H1 (cell line): ENCODE data around the gene KCNAB2. TPM values are rescaled to one million over a fixed set of nuclear protein-coding genes. Genes with fewer than 3 reads are reported as not detected.

Experiments used
- CTCF ChIA-PET: fragments of 300-600 bp; sonication (Branson Sonifier 250); formaldehyde crosslinking; loops from one replicate; lab custom pipeline; 2021; ENCODE audit not compliant: partially characterized antibody; lab: Charles Lee
- POLR2A ChIA-PET: fragments of 300-600 bp; sonication (Branson Sonifier 250); formaldehyde crosslinking; loops from one replicate; lab custom pipeline; 2021; ENCODE audit warnings: inconsistent platforms; ENCODE audit not compliant: partially characterized antibody; lab: Charles Lee
- DNase-seq, 2 experiments: peaks; one replicate each; pipeline versions ENCODE4 v3.0.0 to v3.0.0-alpha.2; 2010 to 2022; ENCODE audit warnings: low spot score in 2 of 2, low read depth in 1 of 2, mixed read lengths in 1 of 2
- FAIRE-seq: peaks from 2 replicates; lab custom pipeline; 2011; peaks lifted over from hg19 to GRCh38; lab: Jason Lieb, UNC
- H2AFZ ChIP-seq: 2 replicates; pipeline ENCODE4 v1.8.1; 2012; ENCODE audit warnings: low read length, inconsistent platforms
- H2AK5ac ChIP-seq: 2 replicates; pipeline ENCODE4 v1.6.1; 2013; ENCODE audit warnings: low read depth, low read length
- H2BK120ac ChIP-seq: replicated peaks from 2 replicates; pipeline ENCODE3; 2013; ENCODE audit warnings: low read depth, low read length, inconsistent platforms
- H2BK12ac ChIP-seq: 2 replicates; pipeline ENCODE4 v1.6.1; 2013; ENCODE audit warnings: low read depth, low read length
- H2BK15ac ChIP-seq: 2 replicates; pipeline ENCODE4 v1.6.1; 2013; ENCODE audit warnings: low read length
- H2BK20ac ChIP-seq: 2 replicates; pipeline ENCODE4 v1.6.1; 2013; ENCODE audit warnings: low read length
- H2BK5ac ChIP-seq: 2 replicates; pipeline ENCODE4 v1.6.1; 2013; ENCODE audit warnings: low read depth, low read length
- H3K14ac ChIP-seq: 2 replicates; pipeline ENCODE4 v1.6.1; 2013; ENCODE audit warnings: inconsistent platforms; ENCODE audit not compliant: insufficient read length
- H3K18ac ChIP-seq: 2 replicates; pipeline ENCODE4 v1.6.1; 2013; ENCODE audit warnings: low read length; ENCODE audit errors: extremely low read depth
- H3K23ac ChIP-seq: 2 replicates; pipeline ENCODE4 v1.6.1; 2013; ENCODE audit warnings: inconsistent platforms; ENCODE audit not compliant: insufficient read length
- H3K23me2 ChIP-seq: 2 replicates; pipeline ENCODE4 v1.6.1; 2013; ENCODE audit warnings: low read depth, low read length
- H3K27ac ChIP-seq: 2 replicates; pipeline ENCODE4 v1.6.1; 2011; ENCODE audit warnings: low read depth, low read length, inconsistent platforms
- H3K27me3 ChIP-seq, 4 experiments: replicated peaks in 1 of 4; 1 replicate in 1 of 4; 2 replicates in 3 of 4; pipeline versions ENCODE4 v1.6.1 to v1.8.1; 2011 to 2013; ENCODE audit warnings: low read length in 3 of 4, mild to moderate bottlenecking in 3 of 4, inconsistent platforms in 2 of 4, mixed read lengths in 2 of 4, moderate library complexity in 1 of 4; ENCODE audit not compliant: control insufficient read depth in 3 of 4, insufficient read depth in 3 of 4; ENCODE audit errors: extremely low read depth in 1 of 4
- H3K36me3 ChIP-seq, 4 experiments: 2 replicates each; pipeline versions ENCODE4 v1.6.1 to v1.8.1; 2011 to 2013; ENCODE audit warnings: mild to moderate bottlenecking in 4 of 4, low read length in 3 of 4, moderate library complexity in 2 of 4, control low read depth in 1 of 4, inconsistent platforms in 1 of 4; ENCODE audit not compliant: insufficient read depth in 4 of 4, control insufficient read depth in 2 of 4
- H3K4ac ChIP-seq: replicated peaks from 2 replicates; pipeline ENCODE3; 2013; ENCODE audit warnings: low read length, low read depth, mixed read lengths, inconsistent platforms; ENCODE audit not compliant: insufficient read length
- H3K4me1 ChIP-seq, 4 experiments: replicated peaks in 1 of 4; 1 replicate in 1 of 4; 2 replicates in 3 of 4; pipeline versions ENCODE4 v1.6.1 to v1.8.1; 2011 to 2013; ENCODE audit warnings: low read length in 3 of 4, inconsistent platforms in 2 of 4, mixed read lengths in 1 of 4; ENCODE audit not compliant: insufficient read depth in 4 of 4, control insufficient read depth in 3 of 4
- H3K4me2 ChIP-seq, 2 experiments: 2 replicates each; pipeline versions ENCODE4 v1.6.1 to v1.8.1; 2011 to 2013; ENCODE audit warnings: low read depth in 2 of 2, low read length in 2 of 2, control low read depth in 1 of 2, inconsistent platforms in 1 of 2, mild to moderate bottlenecking in 1 of 2; ENCODE audit not compliant: insufficient read depth in 1 of 2
- H3K4me3 ChIP-seq, 4 experiments: fragments of 200-600, 300-600 bp in 1 of 4; sonication (generic), shearing (Covaris generic), sonication (Bioruptor Twin) in 1 of 4; 2 replicates each; pipeline versions ENCODE4 v1.5.1 to v1.8.1; 2011 to 2016; ENCODE audit warnings: low read length in 4 of 4, low read depth in 3 of 4, control low read depth in 2 of 4, inconsistent platforms in 2 of 4, mild to moderate bottlenecking in 2 of 4, mixed read lengths in 1 of 4, moderate library complexity in 1 of 4; ENCODE audit not compliant: insufficient read depth in 2 of 4; ENCODE audit errors: extremely low read depth in 1 of 4
- H3K56ac ChIP-seq: replicated peaks from 2 replicates; pipeline ENCODE3; 2013; ENCODE audit warnings: low read depth, mild to moderate bottlenecking, mixed read lengths, low read length, inconsistent platforms; ENCODE audit not compliant: insufficient read length
- H3K79me1 ChIP-seq: 2 replicates; pipeline ENCODE4 v1.6.1; 2013; ENCODE audit warnings: low read depth, low read length, control low read depth
- H3K79me2 ChIP-seq, 2 experiments: 2 replicates each; pipeline versions ENCODE4 v1.6.1 to v1.8.1; 2012 to 2013; ENCODE audit warnings: low read length in 2 of 2, mild to moderate bottlenecking in 2 of 2, inconsistent platforms in 1 of 2; ENCODE audit not compliant: insufficient read depth in 2 of 2, control insufficient read depth in 1 of 2
- H3K9ac ChIP-seq, 4 experiments: replicated peaks in 1 of 4; 1 replicate in 1 of 4; 2 replicates in 3 of 4; pipeline versions ENCODE4 v1.6.1 to v1.8.1; 2011 to 2013; ENCODE audit warnings: low read depth in 3 of 4, low read length in 3 of 4, control low read depth in 2 of 4, mild to moderate bottlenecking in 2 of 4, moderate library complexity in 2 of 4, inconsistent platforms in 1 of 4; ENCODE audit errors: extremely low read depth in 1 of 4
- H3K9me3 ChIP-seq, 2 experiments: 2 replicates each; pipeline versions ENCODE4 v1.6.1 to v1.8.1; 2012 to 2013; ENCODE audit warnings: mild to moderate bottlenecking in 2 of 2, moderate library complexity in 2 of 2, control low read depth in 1 of 2, inconsistent platforms in 1 of 2, low read depth in 1 of 2, low read length in 1 of 2, mixed read lengths in 1 of 2; ENCODE audit not compliant: insufficient read depth in 2 of 2
- H4K20me1 ChIP-seq, 2 experiments: replicated peaks in 1 of 2; 2 replicates each; pipeline versions ENCODE3 to v1.8.1; 2011 to 2013; ENCODE audit warnings: inconsistent platforms in 2 of 2, low read length in 2 of 2, mild to moderate bottlenecking in 1 of 2; ENCODE audit not compliant: insufficient read depth in 2 of 2, control insufficient read depth in 1 of 2
- H4K5ac ChIP-seq: 2 replicates; pipeline ENCODE4 v1.6.1; 2013; ENCODE audit warnings: low read length, low read depth, mixed read lengths, inconsistent platforms; ENCODE audit not compliant: insufficient read length
- H4K8ac ChIP-seq: 2 replicates; pipeline ENCODE4 v1.8.0; 2013; ENCODE audit warnings: mild to moderate bottlenecking, moderate library complexity, low read length, inconsistent platforms; ENCODE audit not compliant: insufficient read depth; ENCODE audit errors: extremely low read depth
- H4K91ac ChIP-seq: replicated peaks from 2 replicates; pipeline ENCODE3; 2013; ENCODE audit warnings: low read length, mixed read lengths, inconsistent platforms; ENCODE audit not compliant: insufficient read length
- WGBS, 2 experiments: shearing (Covaris generic) in 1 of 2; methylation state at CpG; one replicate each; pipeline versions ENCODE4 v1.1.6 to v1.1.7; 2013 to 2015; ENCODE audit warnings: low lambda C conversion rate in 2 of 2, mixed read lengths in 2 of 2, inconsistent platforms in 1 of 2, low coverage in 1 of 2, missing lambda C conversion rate in 1 of 2; ENCODE audit not compliant: insufficient replicate concordance in 2 of 2, insufficient coverage in 1 of 2, insufficient read length in 1 of 2; ENCODE audit errors: extremely low coverage in 1 of 2, missing lambda C conversion rate in 1 of 2; 5-methylcytosine and 5-hydroxymethylcytosine counted together
- polyA plus RNA-seq, 7 experiments: library from polyadenylated mRNA; depleted of rRNA in 3 of 7; stranded (reverse) in 5 of 7; unstranded in 2 of 7; fragments of >200 nt in 5 of 7; fragments of 200-250 nt in 2 of 7; gene quantifications; 1 replicate in 5 of 7; 2 replicates in 1 of 7; 4 replicates in 1 of 7; pipeline versions ENCODE4 v1.2.1 to v1.2.3, GENCODE V29; 2011 to 2013; ENCODE audit warnings: missing spikeins in 2 of 7, mixed read lengths in 2 of 7
- total RNA-seq: library from RNA; stranded (reverse); fragmentation: NEBNext Ultra II Directional; extraction: Animal tissue kit (Norgen Biotek cat#: 25700); gene quantifications from 2 replicates; pipeline ENCODE4 v1.2.1, GENCODE V29; 2021
- TF ChIP-seq, protein P1 (sequence below), 3 experiments: IDR thresholded peaks; 1 replicate in 2 of 3; 2 replicates in 1 of 3; pipeline versions ENCODE4 v1.5.1 to v1.6.1; 2011; ENCODE audit warnings: low read length in 3 of 3, mild to moderate bottlenecking in 3 of 3, inconsistent platforms in 2 of 3, low read depth in 1 of 3, moderate library complexity in 1 of 3; ENCODE audit not compliant: insufficient read depth in 1 of 3; ENCODE audit errors: control extremely low read depth in 1 of 3
- TF ChIP-seq, protein P2 (sequence below): IDR thresholded peaks from 2 replicates; pipeline ENCODE4 v1.6.1; 2012; ENCODE audit warnings: low read length, inconsistent platforms

KCNAB2 gene
- total and polyA plus RNA-seq, 2 of the 8 experiments (the other 6 are each of a cell fraction or from before 2014, with no cell fraction given): 4.5 to 7.0 TPM

DNA sequence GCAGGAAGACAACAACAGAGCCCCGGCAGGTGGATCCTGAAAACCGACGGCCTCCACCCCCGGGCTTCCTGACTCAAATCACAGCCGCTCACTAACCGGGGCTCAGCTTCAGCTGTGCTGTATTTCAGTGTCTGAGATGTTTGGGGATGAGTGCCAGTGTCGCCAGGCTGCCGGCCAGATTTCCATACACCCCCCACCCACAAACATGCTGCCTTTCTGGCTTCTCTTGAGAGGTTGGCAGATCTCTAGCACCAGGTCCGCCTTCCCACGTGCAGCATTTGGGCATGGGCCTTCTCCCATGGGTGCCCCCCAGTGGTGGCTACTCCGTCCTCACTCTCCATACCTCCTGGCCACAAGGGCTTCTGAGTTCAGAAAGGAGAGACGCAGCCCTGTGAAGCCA is 34.8 kb downstream of the KCNAB2 start:
- no peak overlapping the region for H3K4me3 ChIP-seq
- CTCF ChIA-PET: interaction anchor here (1.0 to 5.9 kb wide), 10 partner anchors 13 to 105 kb away, joined by 3 to 38 read pairs (median 6); no protein-coding TSS in a partner anchor
- FAIRE-seq (no peak), DNase-seq (no peak)
- H3K18ac ChIP-seq: no peak overlapping the region
- H3K79me1 ChIP-seq: no peaks in the 10 kb centered on the region
- no peak overlapping the region for H3K23ac ChIP-seq
- H2BK120ac ChIP-seq: no peak overlapping the region
- H3K9me3 ChIP-seq: no peaks in the 10 kb centered on the region
- no peak overlapping the region for H2BK15ac ChIP-seq
- H3K79me2 ChIP-seq: no peaks in the 10 kb centered on the region
- no peak overlapping the region for H2AK5ac ChIP-seq
- no peak overlapping the region for H2AFZ ChIP-seq
- no peak overlapping the region for H2BK5ac ChIP-seq
- H3K9ac ChIP-seq: no peak overlapping the region
- H3K36me3 ChIP-seq: no peaks in the 10 kb centered on the region
- H3K4me2 ChIP-seq: no peak overlapping the region
- H4K20me1 ChIP-seq: no peaks in the 10 kb centered on the region
- TF ChIP-seq, protein P1, sequence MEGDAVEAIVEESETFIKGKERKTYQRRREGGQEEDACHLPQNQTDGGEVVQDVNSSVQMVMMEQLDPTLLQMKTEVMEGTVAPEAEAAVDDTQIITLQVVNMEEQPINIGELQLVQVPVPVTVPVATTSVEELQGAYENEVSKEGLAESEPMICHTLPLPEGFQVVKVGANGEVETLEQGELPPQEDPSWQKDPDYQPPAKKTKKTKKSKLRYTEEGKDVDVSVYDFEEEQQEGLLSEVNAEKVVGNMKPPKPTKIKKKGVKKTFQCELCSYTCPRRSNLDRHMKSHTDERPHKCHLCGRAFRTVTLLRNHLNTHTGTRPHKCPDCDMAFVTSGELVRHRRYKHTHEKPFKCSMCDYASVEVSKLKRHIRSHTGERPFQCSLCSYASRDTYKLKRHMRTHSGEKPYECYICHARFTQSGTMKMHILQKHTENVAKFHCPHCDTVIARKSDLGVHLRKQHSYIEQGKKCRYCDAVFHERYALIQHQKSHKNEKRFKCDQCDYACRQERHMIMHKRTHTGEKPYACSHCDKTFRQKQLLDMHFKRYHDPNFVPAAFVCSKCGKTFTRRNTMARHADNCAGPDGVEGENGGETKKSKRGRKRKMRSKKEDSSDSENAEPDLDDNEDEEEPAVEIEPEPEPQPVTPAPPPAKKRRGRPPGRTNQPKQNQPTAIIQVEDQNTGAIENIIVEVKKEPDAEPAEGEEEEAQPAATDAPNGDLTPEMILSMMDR (IDR thresholded peaks at IDR 0.05; ENCODE audit: control extremely low read depth in 1 of 3, insufficient read depth in 1 of 3, low read depth in 1 of 3, low read length in 3 of 3): peak; percentile 30 to 37 (median 37); a peak in 3 of 4 replicates
- TF ChIP-seq, protein P2, sequence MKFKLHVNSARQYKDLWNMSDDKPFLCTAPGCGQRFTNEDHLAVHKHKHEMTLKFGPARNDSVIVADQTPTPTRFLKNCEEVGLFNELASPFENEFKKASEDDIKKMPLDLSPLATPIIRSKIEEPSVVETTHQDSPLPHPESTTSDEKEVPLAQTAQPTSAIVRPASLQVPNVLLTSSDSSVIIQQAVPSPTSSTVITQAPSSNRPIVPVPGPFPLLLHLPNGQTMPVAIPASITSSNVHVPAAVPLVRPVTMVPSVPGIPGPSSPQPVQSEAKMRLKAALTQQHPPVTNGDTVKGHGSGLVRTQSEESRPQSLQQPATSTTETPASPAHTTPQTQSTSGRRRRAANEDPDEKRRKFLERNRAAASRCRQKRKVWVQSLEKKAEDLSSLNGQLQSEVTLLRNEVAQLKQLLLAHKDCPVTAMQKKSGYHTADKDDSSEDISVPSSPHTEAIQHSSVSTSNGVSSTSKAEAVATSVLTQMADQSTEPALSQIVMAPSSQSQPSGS: no peak
- TF ChIP-seq, all 59 proteins: peak for 1
- H3K27ac ChIP-seq: no peak overlapping the region
- H2BK20ac ChIP-seq: no peak overlapping the region
- H4K91ac ChIP-seq: no peak overlapping the region
- H3K4me1 ChIP-seq: peaks cover 0 to 7% (median 2%) of the 10 kb centered on the region in 4 experiments; a peak in 4 of 7 replicates
- peak overlapping the region; percentile 11; the same call in 1 of the 2 replicates for H4K8ac ChIP-seq
- H3K27me3 ChIP-seq: 0 out of 7 replicates have a peak, but pooled peaks cover 0 to 2% (median 0%) of the 10 kb centered on the region in 4 experiments
- H3K4ac ChIP-seq: no peak overlapping the region
- no peaks in the 10 kb centered on the region for H3K23me2 ChIP-seq
- no peak overlapping the region for H3K14ac ChIP-seq
- WGBS, 2 experiments: 79% methylated on average over 12 of the region's 12 CpGs; no CpG with 5 or more reads in 1 of the 2 experiments
- no peak overlapping the region for H3K56ac ChIP-seq
- H4K5ac ChIP-seq: no peak overlapping the region
- POLR2A ChIA-PET: interaction anchor here (1.2 kb wide), 1 partner anchor 10 kb away, joined by 4 read pairs; no protein-coding TSS in a partner anchor
- no peak overlapping the region for H2BK12ac ChIP-seq
